ENCODE measurements around the gene KANK4.
A peak's percentile ranks its signal among the peaks of the same experiment; 100 is the strongest.

Gene KANK4

GRCh38 chr1:62299426-62300200, 19.6 kb downstream of the KANK4 start:
- DNase-seq (ENCODE audit: extremely low spot score) = no peak
- ChIA-PET POLR2A (no interaction called here), CTCF (interaction anchor here (1.0 to 2.8 kb wide), 2 partner anchors 8 to 12 kb away, joined by 3 to 9 read pairs; no protein-coding TSS in a partner anchor)
- TF ChIP-seq ELF4 (IDR thresholded peaks at IDR 0.05) (no peak), CTBP1 (IDR thresholded peaks at IDR 0.05; ENCODE audit: borderline replicate concordance) (no peak), SP1 (IDR thresholded peaks at IDR 0.05) (no peak)

DNA sequence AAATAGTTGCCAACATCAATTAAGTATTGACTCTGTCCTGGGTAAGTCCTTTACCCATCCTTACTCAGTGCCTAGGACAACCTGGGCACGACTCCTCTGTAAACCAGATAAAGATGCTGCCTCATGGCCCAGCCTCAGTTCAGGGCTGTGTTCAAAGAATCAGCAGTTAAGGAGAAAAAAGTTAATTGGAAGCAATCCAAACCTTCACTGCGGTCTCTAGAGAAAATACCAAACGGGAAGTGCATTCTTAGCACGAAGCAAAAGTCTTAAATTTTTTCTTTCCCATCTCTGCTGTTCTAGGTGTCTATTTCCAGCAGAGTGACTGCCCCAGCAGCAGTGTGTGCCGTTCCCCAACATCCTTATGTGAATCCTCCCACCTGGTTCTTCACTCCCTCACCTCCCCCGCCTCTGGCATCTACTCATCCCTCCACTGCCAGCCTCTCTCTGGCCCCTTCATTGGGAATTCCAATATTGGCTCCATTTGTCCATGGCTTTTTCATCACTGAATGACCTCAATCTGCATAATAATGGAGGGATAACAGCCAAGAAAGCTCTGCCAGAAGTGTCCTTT, 23.2 kb downstream of the KANK4 start:
- TF ChIP-seq FOXK2 (IDR thresholded peaks at IDR 0.05) = no peak
- no peak for TF ChIP-seq CTBP1 (IDR thresholded peaks at IDR 0.05; ENCODE audit: borderline replicate concordance)
- TF ChIP-seq SP1 (IDR thresholded peaks at IDR 0.05) = no peak
- TF ChIP-seq SUZ12 (IDR thresholded peaks at IDR 0.05) = no peak
- TF ChIP-seq ARNT (IDR thresholded peaks at IDR 0.05) = no peak
- no peak for DNase-seq (ENCODE audit: extremely low spot score)
- ChIA-PET CTCF (no interaction called here), POLR2A (no interaction called here)

- DNase-seq (ENCODE audit: extremely low spot score) = peak; percentile 57
- ChIA-PET CTCF (interaction anchor here (0.6 to 1.2 kb wide), 9 partner anchors 9 to 118 kb away, joined by 3 to 5 read pairs (median 4); no protein-coding TSS in a partner anchor), POLR2A (no interaction called here)
Observed at GRCh38 chr1:62294261-62294660, 25.0 kb downstream of the KANK4 start.

GRCh38 chr1:62288662-62289061, 30.6 kb downstream of the KANK4 start:
- no peak for DNase-seq (ENCODE audit: extremely low spot score)
- ChIA-PET CTCF (no interaction called here), POLR2A (no interaction called here)
- TF ChIP-seq PKNOX1 (IDR thresholded peaks at IDR 0.05) (no peak), HDGF (IDR thresholded peaks at IDR 0.05; ENCODE audit: borderline replicate concordance) (no peak), FOXK2 (IDR thresholded peaks at IDR 0.05) (no peak), ARNT (IDR thresholded peaks at IDR 0.05) (no peak), SUZ12 (IDR thresholded peaks at IDR 0.05) (no peak), ELF4 (IDR thresholded peaks at IDR 0.05) (no peak), CTBP1 (IDR thresholded peaks at IDR 0.05; ENCODE audit: borderline replicate concordance) (no peak), FOXM1 (IDR thresholded peaks at IDR 0.05; ENCODE audit: borderline replicate concordance) (no peak)

More at GRCh38 chr1:62294261-62294660, 25.0 kb downstream of the KANK4 start:
- TF ChIP-seq PKNOX1 (IDR thresholded peaks at IDR 0.05) (no peak), L3MBTL2 (conservative IDR thresholded peaks at IDR 0.05) (no peak), CTBP1 (IDR thresholded peaks at IDR 0.05; ENCODE audit: borderline replicate concordance) (no peak), LEF1 (IDR thresholded peaks at IDR 0.05; ENCODE audit: borderline replicate concordance) (no peak), TARDBP (IDR thresholded peaks at IDR 0.05) (no peak), NFRKB (IDR thresholded peaks at IDR 0.05) (no peak), FOXK2 (IDR thresholded peaks at IDR 0.05) (no peak), HDGF (IDR thresholded peaks at IDR 0.05; ENCODE audit: borderline replicate concordance) (no peak), ARNT (IDR thresholded peaks at IDR 0.05) (no peak), BHLHE40 (IDR thresholded peaks at IDR 0.05; ENCODE audit: borderline replicate concordance) (no peak)

DNA sequence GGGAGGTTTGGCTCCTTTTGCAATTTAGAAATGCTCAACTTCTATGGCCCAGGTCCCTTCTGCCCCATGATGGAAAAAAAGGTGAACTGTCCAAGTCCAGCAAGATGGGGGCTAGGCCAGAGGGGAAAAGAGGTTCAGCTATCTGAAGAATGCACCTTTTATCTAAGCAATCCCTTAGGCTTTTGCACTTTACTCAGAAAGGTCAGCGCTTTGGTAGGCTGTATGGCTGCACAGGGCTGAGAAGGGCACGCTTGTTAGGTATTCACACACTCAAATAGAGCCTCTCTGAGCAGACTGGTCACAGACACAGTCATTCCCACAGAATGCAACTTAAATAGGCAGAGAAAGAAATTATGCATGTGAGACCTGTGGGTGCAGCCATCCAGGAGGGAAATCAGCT, 31.0 kb downstream of the KANK4 start:
- DNase-seq (ENCODE audit: extremely low spot score) = no peak
- ChIA-PET POLR2A (no interaction called here), CTCF (no interaction called here)
- no peak for TF ChIP-seq CTBP1 (IDR thresholded peaks at IDR 0.05; ENCODE audit: borderline replicate concordance)
- TF ChIP-seq ELF4 (IDR thresholded peaks at IDR 0.05) = no peak
- TF ChIP-seq L3MBTL2 (conservative IDR thresholded peaks at IDR 0.05) = no peak
- no peak for TF ChIP-seq ARNT (IDR thresholded peaks at IDR 0.05)
- TF ChIP-seq HDGF (IDR thresholded peaks at IDR 0.05; ENCODE audit: borderline replicate concordance) = no peak
- no peak for TF ChIP-seq PKNOX1 (IDR thresholded peaks at IDR 0.05)
- no peak for TF ChIP-seq LEF1 (IDR thresholded peaks at IDR 0.05; ENCODE audit: borderline replicate concordance)
- TF ChIP-seq ZNF384 (IDR thresholded peaks at IDR 0.05) = no peak
- TF ChIP-seq FOXA1 (IDR thresholded peaks at IDR 0.05) = no peak
- TF ChIP-seq FOXK2 (IDR thresholded peaks at IDR 0.05) = no peak
- TF ChIP-seq SUZ12 (IDR thresholded peaks at IDR 0.05) = no peak

DNA sequence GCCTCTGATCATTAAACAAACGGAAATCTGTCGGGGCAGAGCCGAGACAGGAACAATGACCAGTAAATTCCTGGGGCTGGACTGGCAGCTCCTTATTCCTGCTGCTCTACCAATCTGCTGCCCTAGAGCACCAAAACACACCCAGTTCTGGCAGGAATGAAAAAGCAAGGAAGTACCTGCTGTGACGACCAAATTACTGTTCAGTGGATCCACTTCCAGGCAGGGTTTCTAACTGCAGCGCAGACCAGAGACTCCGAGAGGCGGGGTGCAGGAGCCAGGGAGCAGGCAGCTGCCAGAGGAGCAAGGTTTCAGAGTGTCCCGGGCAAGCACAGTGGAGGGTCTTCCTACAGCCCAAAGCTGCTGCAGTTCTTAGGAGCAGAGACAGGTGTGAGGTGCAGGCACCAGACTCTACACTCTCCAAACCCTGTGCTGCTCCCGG, 32.4 kb downstream of the KANK4 start:
- no peak for DNase-seq (ENCODE audit: extremely low spot score)
- CTCF ChIA-PET = no interaction called here
- POLR2A ChIA-PET = no interaction called here
- TF ChIP-seq BHLHE40 (IDR thresholded peaks at IDR 0.05; ENCODE audit: borderline replicate concordance) = no peak
- no peak for TF ChIP-seq SUZ12 (IDR thresholded peaks at IDR 0.05)

All from HEK293T (cell line).